Panc1 (cell line): Measurements from ENCODE around the gene KATNAL1.

Experiments
- CTCF ChIP-seq: fragments of 450-650 bp; IDR thresholded peaks from 2 replicates; pipeline ENCODE4 v1.5.1; 2017; ENCODE audit warnings: mild to moderate bottlenecking
- POLR2AphosphoS5 ChIP-seq: IDR thresholded peaks from 2 replicates; pipeline ENCODE4 v1.6.1; 2012; ENCODE audit warnings: mild to moderate bottlenecking, low read depth, low read length, moderate library complexity
- SIN3A ChIP-seq: IDR thresholded peaks from 2 replicates; pipeline ENCODE4 v1.6.1; 2012; ENCODE audit warnings: low read depth, mild to moderate bottlenecking, low read length, moderate library complexity, borderline replicate concordance; ENCODE audit not compliant: insufficient read depth
- TCF7L2 ChIP-seq: IDR thresholded peaks from 2 replicates; pipeline ENCODE4 v1.6.1; 2011; ENCODE audit warnings: mild to moderate bottlenecking, low read depth, low read length, inconsistent platforms
- TF ChIP-seq, protein P1 (sequence below), 2 experiments: IDR thresholded peaks; 2 replicates each; pipeline ENCODE4 v1.6.1; 2011 to 2012; ENCODE audit warnings: low read depth in 2 of 2, control low read depth in 1 of 2, low read length in 1 of 2, mild to moderate bottlenecking in 1 of 2, moderate library complexity in 1 of 2; ENCODE audit not compliant: insufficient read depth in 1 of 2

DNA sequence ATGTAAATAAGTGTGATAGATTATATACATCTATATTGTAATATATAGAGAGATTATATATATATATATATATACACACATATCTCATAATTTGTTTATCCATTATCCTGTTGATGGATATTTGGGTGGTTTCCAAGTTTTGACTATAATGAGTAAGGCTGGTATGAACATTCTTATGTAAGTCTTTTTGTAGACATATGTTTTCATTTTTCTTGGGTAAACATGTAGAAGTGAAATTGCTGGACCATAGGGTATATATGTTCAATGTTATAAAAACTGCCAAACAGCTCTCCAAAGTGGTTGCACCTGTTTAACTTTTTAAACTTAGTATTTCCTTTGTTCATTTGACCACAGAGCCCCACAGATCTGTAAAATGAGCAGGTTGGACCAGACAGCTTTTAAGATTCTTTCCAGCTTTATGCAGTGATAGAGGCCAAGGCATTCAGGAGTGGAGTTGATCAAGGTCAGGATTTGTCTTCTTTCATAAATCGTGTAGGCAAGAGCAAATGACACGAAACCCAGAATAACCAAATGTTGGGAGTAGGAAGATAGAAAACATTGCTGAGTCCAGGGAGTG, 21.7 kb upstream of the KATNAL1 start:
- TF ChIP-seq CTCF (no peak), POLR2AphosphoS5 (no peak), SIN3A (no peak), TCF7L2 (no peak)
- TF ChIP-seq, protein P1, sequence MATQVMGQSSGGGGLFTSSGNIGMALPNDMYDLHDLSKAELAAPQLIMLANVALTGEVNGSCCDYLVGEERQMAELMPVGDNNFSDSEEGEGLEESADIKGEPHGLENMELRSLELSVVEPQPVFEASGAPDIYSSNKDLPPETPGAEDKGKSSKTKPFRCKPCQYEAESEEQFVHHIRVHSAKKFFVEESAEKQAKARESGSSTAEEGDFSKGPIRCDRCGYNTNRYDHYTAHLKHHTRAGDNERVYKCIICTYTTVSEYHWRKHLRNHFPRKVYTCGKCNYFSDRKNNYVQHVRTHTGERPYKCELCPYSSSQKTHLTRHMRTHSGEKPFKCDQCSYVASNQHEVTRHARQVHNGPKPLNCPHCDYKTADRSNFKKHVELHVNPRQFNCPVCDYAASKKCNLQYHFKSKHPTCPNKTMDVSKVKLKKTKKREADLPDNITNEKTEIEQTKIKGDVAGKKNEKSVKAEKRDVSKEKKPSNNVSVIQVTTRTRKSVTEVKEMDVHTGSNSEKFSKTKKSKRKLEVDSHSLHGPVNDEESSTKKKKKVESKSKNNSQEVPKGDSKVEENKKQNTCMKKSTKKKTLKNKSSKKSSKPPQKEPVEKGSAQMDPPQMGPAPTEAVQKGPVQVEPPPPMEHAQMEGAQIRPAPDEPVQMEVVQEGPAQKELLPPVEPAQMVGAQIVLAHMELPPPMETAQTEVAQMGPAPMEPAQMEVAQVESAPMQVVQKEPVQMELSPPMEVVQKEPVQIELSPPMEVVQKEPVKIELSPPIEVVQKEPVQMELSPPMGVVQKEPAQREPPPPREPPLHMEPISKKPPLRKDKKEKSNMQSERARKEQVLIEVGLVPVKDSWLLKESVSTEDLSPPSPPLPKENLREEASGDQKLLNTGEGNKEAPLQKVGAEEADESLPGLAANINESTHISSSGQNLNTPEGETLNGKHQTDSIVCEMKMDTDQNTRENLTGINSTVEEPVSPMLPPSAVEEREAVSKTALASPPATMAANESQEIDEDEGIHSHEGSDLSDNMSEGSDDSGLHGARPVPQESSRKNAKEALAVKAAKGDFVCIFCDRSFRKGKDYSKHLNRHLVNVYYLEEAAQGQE (IDR thresholded peaks at IDR 0.05; ENCODE audit: insufficient read depth in 1 of 2, low read depth in 2 of 2, low read length in 1 of 2): no peak
